SJSA1 (cell line): ENCODE results near the gene TOB1. TPM values are rescaled to one million over a fixed set of nuclear protein-coding genes. Genes with fewer than 3 reads are reported as not detected.

Source experiments
- DNase-seq, 2 experiments: peaks; one replicate each; pipeline ENCODE4 v3.0.0-alpha.2; 2015 to 2020; ENCODE audit warnings: low spot score in 2 of 2, low read depth in 1 of 2
- H3K27ac ChIP-seq: fragments of 250-450 bp; sonication (Bioruptor Pico); 2 replicates; pipeline ENCODE4 v1.5.1; 2020; ENCODE audit warnings: mild to moderate bottlenecking, moderate library complexity
- H3K27me3 ChIP-seq: fragments of 250-450 bp; sonication (Bioruptor Pico); replicated peaks from 2 replicates; pipeline ENCODE4 v1.5.1; 2020; ENCODE audit warnings: mild to moderate bottlenecking, moderate library complexity
- H3K36me3 ChIP-seq: fragments of 250-450 bp; sonication (Bioruptor Pico); 2 replicates; pipeline ENCODE4 v1.5.1; 2020; ENCODE audit warnings: mild to moderate bottlenecking
- H3K4me1 ChIP-seq: fragments of 250-450 bp; sonication (Bioruptor Pico); replicated peaks from 2 replicates; pipeline ENCODE4 v1.6.1; 2021; ENCODE audit warnings: mild to moderate bottlenecking
- H3K4me3 ChIP-seq: fragments of 250-450 bp; sonication (Bioruptor Pico); 2 replicates; pipeline ENCODE4 v1.5.1; 2020; ENCODE audit warnings: mild to moderate bottlenecking
- H3K9me3 ChIP-seq: fragments of 250-450 bp; sonication (Bioruptor Pico); replicated peaks from 2 replicates; pipeline ENCODE4 v1.5.1; 2020; ENCODE audit warnings: mild to moderate bottlenecking
- total RNA-seq: library from RNA; depleted of rRNA; stranded (reverse); fragments of >200 nt; shearing (Covaris generic); gene quantifications from 2 replicates; pipeline ENCODE4 v1.2.3, GENCODE V29; 2014; rRNA removed

Gene TOB1
- total RNA-seq, 1 experiment from 2014 or later = 3.1 TPM

GRCh38 chr17:50816771-50817751 lies 49.1 kb downstream of the TOB1 start:
- Histone ChIP-seq H3K4me1 (peaks cover 12% of the 10 kb centered on the region), H3K4me3 (no peak overlapping the region), H3K9me3 (no peaks in the 10 kb centered on the region), H3K36me3 (no peaks in the 10 kb centered on the region), H3K27ac (no peak overlapping the region), H3K27me3 (no peaks in the 10 kb centered on the region)
- DNase-seq = peak in 1 of 2 experiments; percentile 36

DNA sequence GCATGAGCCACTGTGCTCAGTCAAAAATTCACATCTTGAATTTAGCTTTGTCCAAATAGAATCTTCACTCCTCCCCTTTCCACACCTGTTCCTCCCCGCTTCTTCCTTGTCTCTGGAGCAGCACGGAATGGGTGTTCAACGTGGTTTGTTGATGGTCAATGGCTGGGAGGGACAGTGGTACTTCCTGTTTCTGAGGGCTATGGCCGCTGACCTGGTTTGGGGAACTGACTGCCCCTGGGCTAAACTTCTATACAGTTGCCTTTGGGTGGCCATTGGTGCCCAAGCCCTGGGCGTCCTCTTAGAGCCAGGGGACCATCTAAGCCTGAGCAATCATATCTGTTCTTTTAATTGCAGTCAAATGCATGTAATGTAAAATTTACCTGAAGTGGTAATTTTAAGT lies 49.9 kb downstream of the TOB1 start:
- Histone ChIP-seq H3K36me3 (no peaks in the 10 kb centered on the region), H3K27ac (no peak overlapping the region), H3K27me3 (no peaks in the 10 kb centered on the region), H3K4me1 (peaks cover 12% of the 10 kb centered on the region), H3K9me3 (no peaks in the 10 kb centered on the region), H3K4me3 (no peak overlapping the region)
- DNase-seq = no peak

DNA sequence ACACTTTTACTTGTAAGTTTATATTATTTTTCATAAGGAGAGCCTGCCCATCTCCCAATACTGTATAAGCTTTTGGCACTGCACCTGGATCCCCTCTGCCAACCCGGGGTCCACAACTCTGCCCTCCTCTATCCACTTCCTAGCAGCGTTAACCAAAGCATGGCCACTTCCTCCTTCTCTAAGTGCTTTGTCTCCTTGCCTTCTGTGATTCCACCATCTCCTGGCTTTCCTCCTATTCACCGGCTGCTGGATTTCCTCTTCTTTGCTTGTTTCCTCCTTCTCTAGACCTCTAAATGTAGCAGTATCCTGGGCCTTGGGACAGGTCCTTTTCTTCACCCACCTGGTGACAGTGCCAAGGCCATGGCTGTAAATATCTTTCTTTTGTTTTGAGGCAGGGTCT lies 50.8 kb downstream of the TOB1 start:
- H3K27me3 ChIP-seq = no peaks in the 10 kb centered on the region
- no peak for DNase-seq
- H3K9me3 ChIP-seq = no peaks in the 10 kb centered on the region
- no peaks in the 10 kb centered on the region for H3K36me3 ChIP-seq
- H3K4me3 ChIP-seq = no peak overlapping the region
- H3K27ac ChIP-seq = no peak overlapping the region
- H3K4me1 ChIP-seq = peaks cover 12% of the 10 kb centered on the region

DNA sequence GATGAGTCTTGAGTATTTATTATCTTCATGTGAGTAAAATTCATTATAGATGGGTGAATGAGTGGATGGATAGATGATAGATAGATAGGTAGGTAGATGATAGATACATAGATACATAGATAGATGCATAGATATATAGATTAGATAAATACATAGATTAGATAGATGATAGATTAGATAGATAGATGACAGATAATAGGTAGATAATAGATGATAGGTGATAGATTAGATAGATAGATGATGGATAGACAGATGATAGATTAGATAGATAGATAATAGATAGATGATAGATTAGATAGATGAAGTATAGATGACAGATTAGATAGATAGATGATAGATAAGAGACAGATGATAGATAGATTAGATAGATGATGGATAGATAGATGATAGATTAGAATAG lies 52.6 kb downstream of the TOB1 start:
- no peaks in the 10 kb centered on the region for H3K27me3 ChIP-seq
- no peaks in the 10 kb centered on the region for H3K36me3 ChIP-seq
- no peak overlapping the region for H3K27ac ChIP-seq
- DNase-seq = no peak
- no peak overlapping the region for H3K4me3 ChIP-seq
- peaks cover 12% of the 10 kb centered on the region for H3K4me1 ChIP-seq
- H3K9me3 ChIP-seq = no peaks in the 10 kb centered on the region

Other genes starting within 250 kb of the TOB1 start
- gene ABCC3, start 231.5 kb downstream of the TOB1 start, total RNA-seq = 7.6 and 9.6 TPM in 2 replicates
- gene ANKRD40, start 158.4 kb downstream of the TOB1 start, total RNA-seq = 69.1 and 83.1 TPM in 2 replicates
- gene LUC7L3, start 146.8 kb downstream of the TOB1 start, total RNA-seq = 46.4 and 49.6 TPM in 2 replicates
- gene ANKRD40CL, start 98.8 kb downstream of the TOB1 start, total RNA-seq = not detected in 2 replicates
- not detected in 2 replicates for gene WFIKKN2, start 30.8 kb downstream of the TOB1 start, total RNA-seq